CD8-positive, alpha-beta memory T cell (primary cell): ENCODE measurements around the gene DYNLRB1. TPM values are rescaled to one million over a fixed set of nuclear protein-coding genes. Genes with fewer than 3 reads are reported as not detected.

Source experiments
- CTCF ChIA-PET: fragments of 350-600 bp; sonication (Branson Sonifier 250); formaldehyde crosslinking; loops from one replicate; lab custom pipeline; 2021; ENCODE audit warnings: antibody characterized with exemption; lab: Charles Lee
- POLR2A ChIA-PET: fragments of 350-600 bp; sonication (Branson Sonifier 250); formaldehyde crosslinking; loops from one replicate; lab custom pipeline; 2021; ENCODE audit warnings: antibody characterized with exemption; lab: Charles Lee
- DNase-seq, 5 donors: peaks; one replicate each; pipeline versions ENCODE4 v3.0.0 to v3.0.0-alpha.2; 2020 to 2022; ENCODE audit warnings: mixed read lengths in 1 of 5
- H3K27ac ChIP-seq: one replicate; pipeline ENCODE4 v1.7.0; 2013; ENCODE audit warnings: low read depth, mild to moderate bottlenecking, low read length, moderate library complexity
- H3K27me3 ChIP-seq: 2 replicates; pipeline ENCODE4 v1.7.0; 2013; ENCODE audit warnings: low read length, mild to moderate bottlenecking; ENCODE audit not compliant: insufficient read depth, poor library complexity, severe bottlenecking
- H3K36me3 ChIP-seq: 2 replicates; pipeline ENCODE4 v1.7.0; 2013; ENCODE audit warnings: mild to moderate bottlenecking, low read length, moderate library complexity; ENCODE audit not compliant: insufficient read depth
- H3K4me1 ChIP-seq: 2 replicates; pipeline ENCODE4 v1.7.0; 2013; ENCODE audit warnings: mild to moderate bottlenecking, low read length, moderate library complexity; ENCODE audit not compliant: insufficient read depth
- H3K4me3 ChIP-seq: 2 replicates; pipeline ENCODE4 v1.7.0; 2013; ENCODE audit warnings: mild to moderate bottlenecking, low read length
- H3K9me3 ChIP-seq: 2 replicates; pipeline ENCODE4 v1.7.0; 2013; ENCODE audit warnings: mild to moderate bottlenecking, low read length
- H3K27ac Mint-ChIP-seq, 8 donors: one replicate each; pipeline ENCODE4 v1.8.0; 2020 to 2021; ENCODE audit warnings: mixed read lengths in 8 of 8, mild to moderate bottlenecking in 6 of 8, inconsistent platforms in 3 of 8, moderate library complexity in 3 of 8
- H3K27me3 Mint-ChIP-seq, 2 donors: one replicate each; pipeline ENCODE4 v1.8.0; 2020 to 2021; ENCODE audit warnings: mixed read lengths in 2 of 2, mild to moderate bottlenecking in 1 of 2, moderate library complexity in 1 of 2
- H3K36me3 Mint-ChIP-seq, 3 donors: one replicate each; pipeline ENCODE4 v1.8.0; 2020 to 2021; ENCODE audit warnings: mixed read lengths in 3 of 3, inconsistent platforms in 1 of 3, mild to moderate bottlenecking in 1 of 3
- H3K4me1 Mint-ChIP-seq, 3 donors: one replicate each; pipeline ENCODE4 v1.8.0; 2020 to 2021; ENCODE audit warnings: mixed read lengths in 3 of 3, inconsistent platforms in 1 of 3, mild to moderate bottlenecking in 1 of 3
- H3K4me3 Mint-ChIP-seq, 7 donors: one replicate each; pipeline ENCODE4 v1.8.0; 2020 to 2021; ENCODE audit warnings: mixed read lengths in 7 of 7, mild to moderate bottlenecking in 6 of 7, moderate library complexity in 4 of 7, inconsistent platforms in 2 of 7
- H3K9me3 Mint-ChIP-seq, 5 donors: one replicate each; pipeline ENCODE4 v1.8.0; 2020 to 2022; ENCODE audit warnings: mixed read lengths in 5 of 5, mild to moderate bottlenecking in 3 of 5, moderate library complexity in 2 of 5, inconsistent platforms in 1 of 5
- polyA plus RNA-seq: library from polyadenylated mRNA; unstranded; fragments of 300-500 nt; fragmentation: Illumina TruSeq; gene quantifications from one replicate; pipeline ENCODE4 v1.2.3, GENCODE V29; 2021
- total RNA-seq, 2 experiments: library from RNA; stranded (reverse); gene quantifications; one replicate each; pipeline ENCODE4 v1.2.3, GENCODE V29; 2021

Gene DYNLRB1
- total and polyA plus RNA-seq, 3 experiments from 2014 or later, result 81.1 to 315 (median 81.2) TPM

- CTCF ChIA-PET, result no interaction called here
- POLR2A ChIA-PET, result no interaction called here
- peaks cover 0 to 2% of the 10 kb centered on the region in 2 donors for H3K27me3 Mint-ChIP-seq
Measured at GRCh38 chr20:34549929-34550305, 33.7 kb downstream of the DYNLRB1 start.

DNA sequence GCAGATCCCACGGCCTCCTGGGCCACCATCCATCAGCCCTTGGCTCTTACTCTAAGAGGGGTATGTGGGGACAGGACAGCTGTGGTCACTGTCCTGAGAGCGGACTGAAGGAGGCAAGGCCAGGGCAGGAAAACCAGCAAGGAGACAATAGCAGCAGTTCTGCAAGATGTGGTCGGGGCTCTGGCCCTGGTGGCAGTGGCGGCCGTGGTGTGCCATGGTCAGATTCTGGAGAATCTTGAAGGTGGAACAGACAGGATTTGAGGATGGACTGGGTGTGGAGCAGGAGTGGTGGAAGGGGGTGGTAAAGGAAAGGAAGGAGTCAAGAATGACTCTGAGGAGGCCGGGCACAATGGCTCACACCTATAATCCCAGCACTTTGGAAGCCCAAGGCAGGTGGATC lies 36.3 kb downstream of the DYNLRB1 start:
- Mint-ChIP-seq H3K36me3 (no peaks in the 10 kb centered on the region), H3K4me1 (peaks cover 3 to 7% (median 7%) of the 10 kb centered on the region in 3 donors), H3K4me3 (no peak overlapping the region), H3K9me3 (no peaks in the 10 kb centered on the region), H3K27ac (peak overlapping the region in 3 of 8 donors; percentile 12 to 80 (median 56)), H3K27me3 (peaks cover 0 to 2% of the 10 kb centered on the region in 2 donors)
- H3K4me1 ChIP-seq, result no peaks in the 10 kb centered on the region
- DNase-seq, result no peak
- H3K36me3 ChIP-seq, result no peaks in the 10 kb centered on the region
- no peak overlapping the region for H3K27ac ChIP-seq
- no peaks in the 10 kb centered on the region for H3K9me3 ChIP-seq
- H3K4me3 ChIP-seq, result no peak overlapping the region
- no peaks in the 10 kb centered on the region for H3K27me3 ChIP-seq
- POLR2A ChIA-PET, result no interaction called here
- CTCF ChIA-PET, result no interaction called here

More at GRCh38 chr20:34549929-34550305, 33.7 kb downstream of the DYNLRB1 start:
- H3K9me3 Mint-ChIP-seq, result no peaks in the 10 kb centered on the region
- Histone ChIP-seq H3K9me3 (no peaks in the 10 kb centered on the region), H3K27ac (no peak overlapping the region), H3K4me3 (no peak overlapping the region), H3K4me1 (no peaks in the 10 kb centered on the region), H3K36me3 (no peaks in the 10 kb centered on the region), H3K27me3 (no peaks in the 10 kb centered on the region)
- H3K4me3 Mint-ChIP-seq, result no peak overlapping the region
- H3K4me1 Mint-ChIP-seq, result no peaks in the 10 kb centered on the region
- H3K36me3 Mint-ChIP-seq, result no peaks in the 10 kb centered on the region
- no peak overlapping the region for H3K27ac Mint-ChIP-seq
- no peak for DNase-seq

GRCh38 chr20:34553366-34553867 lies 37.2 kb downstream of the DYNLRB1 start:
- DNase-seq, result no peak
- Histone ChIP-seq H3K4me1 (peaks cover 5% of the 10 kb centered on the region), H3K36me3 (no peaks in the 10 kb centered on the region), H3K27me3 (no peaks in the 10 kb centered on the region), H3K27ac (no peak overlapping the region), H3K9me3 (no peaks in the 10 kb centered on the region), H3K4me3 (no peak overlapping the region)
- Mint-ChIP-seq H3K4me1 (peaks cover 10 to 15% (median 15%) of the 10 kb centered on the region in 3 donors), H3K4me3 (no peak overlapping the region), H3K27me3 (peaks cover 0 to 5% of the 10 kb centered on the region in 2 donors), H3K27ac (peak overlapping the region in 1 of 8 donors; percentile 23), H3K9me3 (no peaks in the 10 kb centered on the region), H3K36me3 (no peaks in the 10 kb centered on the region)
- POLR2A ChIA-PET, result no interaction called here
- CTCF ChIA-PET, result no interaction called here

GRCh38 chr20:34557936-34558319 lies 41.7 kb downstream of the DYNLRB1 start:
- no peaks in the 10 kb centered on the region for H3K36me3 ChIP-seq
- CTCF ChIA-PET, result interaction anchor here (0.8 to 1.5 kb wide), 2 partner anchors 150 to 245 kb away, joined by 5 read pairs; no protein-coding TSS in a partner anchor
- Mint-ChIP-seq H3K36me3 (no peaks in the 10 kb centered on the region), H3K27me3 (peaks cover 0 to 5% of the 10 kb centered on the region in 2 donors), H3K9me3 (no peaks in the 10 kb centered on the region), H3K4me3 (peak overlapping the region; percentile 80 to 93 (median 89)), H3K4me1 (peaks cover 14 to 24% (median 15%) of the 10 kb centered on the region in 3 donors), H3K27ac (peak overlapping the region; percentile 92 to 99 (median 96))
- H3K4me3 ChIP-seq, result peak overlapping the region; percentile 78
- no peaks in the 10 kb centered on the region for H3K27me3 ChIP-seq
- peak overlapping the region; percentile 95 for H3K27ac ChIP-seq
- DNase-seq, result no peak
- POLR2A ChIA-PET, result interaction anchor here (1.1 to 1.5 kb wide), 2 partner anchors 42 to 195 kb away, joined by 3 to 8 read pairs; partner anchors contain the start of genes DYNLRB1 and ITCH
- H3K9me3 ChIP-seq, result no peaks in the 10 kb centered on the region
- H3K4me1 ChIP-seq, result peaks cover 5% of the 10 kb centered on the region

GRCh38 chr20:34558320-34559218 lies 42.3 kb downstream of the DYNLRB1 start, which contains the start of gene MAP1LC3A:
Gene MAP1LC3A, plus strand, starts transcription at chr20:34558718. Its CDS starts 151 bp downstream, at chr20:34558869.
- Mint-ChIP-seq H3K4me1 (peaks cover 14 to 24% (median 15%) of the 10 kb centered on the region in 3 donors), H3K27ac (peak within 1 kb of the TSS; percentile 93 to 99 (median 96)), H3K9me3 (no peaks in the 10 kb centered on the region), H3K36me3 (no peaks in the 10 kb centered on the region), H3K27me3 (peaks cover 0 to 5% of the 10 kb centered on the region in 2 donors), H3K4me3 (peak within 1 kb of the TSS; percentile 80 to 93 (median 89))
- ChIA-PET POLR2A (interaction anchor here (1.1 to 1.5 kb wide), 3 partner anchors 42 to 195 kb away, joined by 3 to 8 read pairs (median 5); partner anchors contain the start of genes DYNLRB1, ITCH and PIGU), CTCF (interaction anchor here (0.8 to 1.5 kb wide), 2 partner anchors 149 to 246 kb away, joined by 5 read pairs; no protein-coding TSS in a partner anchor)
- peak; percentile 92 to 99 (median 96) for DNase-seq
- H3K4me1 ChIP-seq, result peaks cover 5% of the 10 kb centered on the region
- no peaks in the 10 kb centered on the region for H3K9me3 ChIP-seq
- peak within 1 kb of the TSS; percentile 78 for H3K4me3 ChIP-seq
- no peaks in the 10 kb centered on the region for H3K27me3 ChIP-seq
- no peaks in the 10 kb centered on the region for H3K36me3 ChIP-seq
- peak within 1 kb of the TSS; percentile 95 for H3K27ac ChIP-seq

DNA sequence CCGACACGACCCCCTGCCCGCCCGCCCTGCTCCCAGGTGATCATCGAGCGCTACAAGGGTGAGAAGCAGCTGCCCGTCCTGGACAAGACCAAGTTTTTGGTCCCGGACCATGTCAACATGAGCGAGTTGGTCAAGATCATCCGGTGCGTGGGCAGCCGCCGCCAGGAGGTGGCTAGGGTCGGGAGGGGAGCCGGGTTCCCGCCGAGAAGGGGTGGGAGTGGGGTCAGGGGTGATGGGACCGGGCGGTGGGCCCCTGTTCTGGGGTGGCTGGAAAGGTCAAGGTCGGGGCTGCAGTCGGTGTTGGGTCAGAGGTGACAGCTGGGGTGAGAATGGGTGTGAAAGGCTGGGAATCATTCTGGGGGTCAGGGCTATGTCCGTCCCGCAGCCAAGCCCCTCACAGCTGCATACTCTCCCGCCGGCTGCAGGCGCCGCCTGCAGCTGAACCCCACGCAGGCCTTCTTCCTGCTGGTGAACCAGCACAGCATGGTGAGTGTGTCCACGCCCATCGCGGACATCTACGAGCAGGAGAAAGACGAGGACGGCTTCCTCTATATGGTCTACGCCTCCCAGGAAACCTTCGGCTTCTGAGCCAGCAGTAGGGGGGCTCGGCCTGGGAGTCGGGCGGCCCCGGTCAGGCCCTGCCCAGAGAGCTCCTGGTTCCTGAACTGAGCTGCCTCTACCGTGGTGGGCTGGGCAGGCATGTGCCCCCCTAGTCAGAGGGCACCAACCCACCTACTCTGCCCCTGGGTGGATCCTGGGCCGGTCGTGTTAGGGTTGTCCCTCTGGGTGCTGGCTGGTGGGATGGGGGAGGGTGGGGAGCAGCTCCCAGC lies 43.3 kb downstream of the DYNLRB1 start:
- no peaks in the 10 kb centered on the region for H3K9me3 Mint-ChIP-seq
- CTCF ChIA-PET, result interaction anchor here (1.0 kb wide), 1 partner anchor 20 kb away, joined by 3 read pairs; no protein-coding TSS in a partner anchor

DNA sequence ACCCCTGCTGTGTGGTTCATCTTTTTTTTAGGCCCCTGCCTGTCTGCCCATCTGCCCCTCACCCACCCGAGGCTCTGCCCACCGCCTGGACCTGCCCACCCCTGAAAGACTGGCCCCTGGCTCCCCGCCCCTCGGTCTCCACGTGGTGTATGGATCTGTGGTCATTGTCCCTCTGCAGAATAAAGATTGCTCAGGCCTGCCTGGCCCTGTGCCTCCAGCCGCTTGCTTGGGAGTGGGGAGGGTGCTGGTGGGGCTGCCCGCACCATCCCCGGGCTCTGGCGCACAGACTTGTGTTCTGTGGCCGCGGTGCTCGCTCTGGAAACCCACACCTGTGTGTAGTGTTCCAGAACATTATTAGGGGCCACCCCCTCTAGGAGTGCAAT lies 43.9 kb downstream of the DYNLRB1 start:
- Mint-ChIP-seq H3K9me3 (no peaks in the 10 kb centered on the region), H3K4me3 (peak overlapping the region; percentile 32 to 89 (median 69)), H3K27ac (peak overlapping the region; percentile 77 to 95 (median 94)), H3K36me3 (peaks cover 0 to 4% (median 2%) of the 10 kb centered on the region in 3 donors), H3K4me1 (peaks cover 14 to 24% (median 15%) of the 10 kb centered on the region in 3 donors), H3K27me3 (peaks cover 0 to 3% of the 10 kb centered on the region in 2 donors)
- Histone ChIP-seq H3K4me3 (no peak overlapping the region), H3K4me1 (peaks cover 5% of the 10 kb centered on the region), H3K9me3 (no peaks in the 10 kb centered on the region), H3K27ac (no peak overlapping the region), H3K27me3 (no peaks in the 10 kb centered on the region), H3K36me3 (no peaks in the 10 kb centered on the region)
- POLR2A ChIA-PET, result no interaction called here
- DNase-seq, result no peak
- CTCF ChIA-PET, result interaction anchor here (1.0 kb wide), 1 partner anchor 19 kb away, joined by 3 read pairs; no protein-coding TSS in a partner anchor

More for the DNA sequence above, 43.3 kb downstream of the DYNLRB1 start:
- Histone ChIP-seq H3K9me3 (no peaks in the 10 kb centered on the region), H3K4me1 (peaks cover 5% of the 10 kb centered on the region), H3K4me3 (no peak overlapping the region), H3K27me3 (no peaks in the 10 kb centered on the region), H3K36me3 (no peaks in the 10 kb centered on the region), H3K27ac (no peak overlapping the region)
- DNase-seq, result peak in 4 of 5 donors; percentile 15 to 56 (median 24)
- Mint-ChIP-seq H3K4me1 (peaks cover 14 to 24% (median 15%) of the 10 kb centered on the region in 3 donors), H3K4me3 (peak overlapping the region; percentile 73 to 88 (median 78)), H3K27ac (peak overlapping the region; percentile 77 to 95 (median 94)), H3K36me3 (peaks cover 0 to 3% (median 2%) of the 10 kb centered on the region in 3 donors), H3K27me3 (peaks cover 0 to 5% of the 10 kb centered on the region in 2 donors)
- POLR2A ChIA-PET, result interaction anchor here (1.2 kb wide), 1 partner anchor 118 kb away, joined by 5 read pairs; the partner anchor contains the start of gene PIGU
